Measurements from ENCODE around the gene LYL1.

LYL1 gene

DNA sequence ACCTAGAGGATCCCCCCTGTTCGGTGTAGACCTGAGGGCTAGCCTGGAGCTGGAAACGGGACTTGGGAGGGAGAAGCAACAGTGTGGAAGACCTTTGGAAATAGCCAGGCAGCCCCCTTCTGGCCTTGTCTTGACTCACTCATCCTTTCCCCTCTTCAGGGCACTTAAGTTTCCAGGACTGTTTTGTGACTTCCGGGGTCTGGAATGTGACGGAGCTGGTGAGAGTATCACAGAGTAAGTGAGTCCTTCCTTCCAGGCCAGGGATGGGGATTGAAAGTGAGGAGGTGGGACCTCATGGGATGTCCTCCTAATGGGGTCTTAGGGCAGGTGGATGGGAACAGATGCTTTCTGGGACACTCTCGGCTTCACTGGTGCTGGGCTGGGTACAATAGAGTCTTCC is 29.4 kb downstream of the LYL1 start:
- no peak for DNase-seq (ENCODE audit: low spot score)

GRCh38 chr19:13072188-13072908 is 30.3 kb downstream of the LYL1 start:
- DNase-seq (ENCODE audit: low spot score) = no peak

- no peak for DNase-seq (ENCODE audit: low spot score)
Measured at GRCh38 chr19:13071444-13072187, 31.0 kb downstream of the LYL1 start.

- no peak for DNase-seq (ENCODE audit: low spot score)
Measured at GRCh38 chr19:13070425-13071140, 32.1 kb downstream of the LYL1 start.

DNA sequence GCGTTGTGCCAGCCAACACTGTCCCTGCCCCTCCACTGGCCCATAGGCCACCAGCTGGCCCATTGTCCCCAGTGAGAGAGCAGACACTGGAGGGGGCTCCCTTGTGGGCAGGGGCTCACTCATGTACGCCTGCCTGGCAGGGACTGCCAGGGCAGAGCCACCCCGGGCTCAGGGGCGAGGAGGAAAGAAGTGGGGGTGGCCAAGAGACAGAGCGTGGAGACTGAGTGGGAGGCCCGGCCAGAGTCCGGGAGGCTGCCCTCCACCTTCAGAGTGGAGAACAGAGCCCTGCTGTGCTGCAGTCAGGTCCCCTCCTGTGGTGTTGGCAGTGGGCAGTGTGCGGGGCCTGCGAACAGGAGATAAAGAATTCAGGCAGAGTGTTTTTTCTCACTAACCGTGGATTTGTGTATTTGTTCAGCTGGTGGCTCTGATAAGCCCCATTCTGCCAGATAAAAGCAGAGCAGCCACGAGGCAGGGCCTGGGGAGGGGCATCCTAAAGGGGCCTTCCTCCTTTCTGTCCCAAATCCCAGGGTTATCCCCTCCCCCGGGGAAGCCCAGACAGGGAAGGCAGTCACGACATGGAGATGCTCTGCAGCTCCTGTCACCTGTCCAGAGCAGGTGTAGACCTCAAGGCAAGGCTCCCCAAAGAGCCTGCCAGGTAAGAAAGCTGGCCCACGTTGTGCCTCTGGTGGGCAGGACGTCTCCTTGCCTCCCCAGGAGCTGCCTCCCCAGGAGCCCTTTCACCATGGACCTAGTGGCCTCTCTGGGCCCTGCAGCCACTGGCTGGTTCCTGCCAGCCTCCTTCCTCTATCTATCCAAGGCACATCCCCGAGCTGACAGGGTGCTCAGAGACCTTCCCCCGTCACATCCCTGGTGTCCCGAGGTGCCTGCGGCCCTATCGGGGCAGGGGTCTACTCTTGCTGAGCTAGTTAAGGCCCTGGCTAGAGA is 33.0 kb downstream of the LYL1 start:
- no peak for DNase-seq (ENCODE audit: low spot score)

- no peak for DNase-seq (ENCODE audit: low spot score)
Measured at GRCh38 chr19:13068085-13068846, 34.4 kb downstream of the LYL1 start.

DNA sequence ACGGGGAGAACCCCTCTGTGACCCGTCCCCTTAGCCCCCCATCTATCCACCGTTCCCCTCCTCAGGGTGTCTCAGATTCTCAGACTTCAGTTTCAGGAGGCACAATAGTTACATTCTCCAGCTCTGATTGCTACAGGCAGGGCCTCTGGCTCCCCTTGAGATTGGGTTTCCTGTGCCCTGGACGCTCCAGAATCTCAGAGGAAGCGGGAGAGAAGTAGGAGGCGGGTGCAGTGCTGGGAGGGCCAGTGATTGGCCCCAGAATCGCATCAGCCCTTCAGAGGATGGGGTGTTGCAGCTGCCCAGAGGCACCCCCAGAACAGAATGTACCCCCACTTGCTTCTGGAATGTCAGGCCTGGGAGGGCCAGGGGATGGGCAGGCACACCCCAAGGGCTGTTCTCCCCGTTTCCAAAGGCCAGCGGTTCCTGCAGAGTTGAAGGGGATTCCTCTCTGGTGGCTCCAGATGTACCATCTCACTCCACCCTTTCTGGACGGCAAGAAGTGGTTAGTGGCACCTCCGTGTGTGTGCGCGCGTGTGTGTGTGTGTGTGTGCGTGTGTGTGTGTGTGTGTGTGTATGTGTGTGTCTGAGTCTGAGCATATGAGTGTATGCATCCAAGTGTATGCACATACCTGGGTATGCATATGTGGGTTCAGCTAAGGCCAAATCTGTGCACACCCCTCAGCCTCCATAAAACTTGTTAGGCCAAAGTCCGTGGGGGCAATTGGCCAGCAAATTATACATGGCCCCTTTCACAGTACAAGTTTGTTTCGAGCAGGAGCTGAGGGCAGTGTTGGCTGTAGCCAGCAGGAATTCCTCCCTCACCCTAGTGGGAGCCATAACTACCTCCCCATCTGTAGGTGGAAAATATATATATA is 35.5 kb downstream of the LYL1 start:
- DNase-seq (ENCODE audit: low spot score) = no peak

- DNase-seq (ENCODE audit: low spot score) = no peak
Measured at GRCh38 chr19:13066226-13066625, 36.4 kb downstream of the LYL1 start.

GRCh38 chr19:13064092-13064489 is 38.6 kb downstream of the LYL1 start:
- no peak for DNase-seq (ENCODE audit: low spot score)

DNA sequence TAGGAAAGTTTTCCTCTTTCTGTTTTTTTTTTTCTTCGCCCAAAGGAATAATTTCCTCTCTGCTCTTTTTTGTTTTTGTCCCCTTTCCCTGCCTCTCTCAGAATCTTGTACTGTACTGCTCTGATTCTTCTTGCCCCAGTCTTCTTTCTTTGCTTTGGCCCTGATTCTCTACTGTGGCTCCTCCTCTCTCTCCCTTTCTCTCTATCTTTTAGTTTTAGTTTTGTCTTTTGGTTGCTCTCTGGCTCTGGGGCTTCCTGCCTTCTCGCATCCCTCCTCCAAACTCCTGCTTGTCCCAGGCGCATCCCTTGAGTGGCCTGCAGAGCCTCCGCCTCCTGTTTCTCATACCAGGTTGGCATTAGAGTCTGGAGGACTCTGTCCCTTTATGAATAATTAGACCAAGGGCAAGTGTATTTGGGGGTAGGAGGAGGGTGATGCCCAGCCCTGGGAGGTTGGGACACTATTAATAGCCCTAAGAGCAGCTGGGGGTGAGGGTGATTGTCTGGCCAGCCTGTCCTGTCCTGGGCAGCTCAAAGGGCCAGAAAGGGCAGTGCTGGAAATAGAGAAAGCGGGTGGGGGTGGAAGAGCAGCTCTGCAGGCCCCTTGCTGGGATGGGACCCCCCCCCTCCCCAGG is 39.1 kb downstream of the LYL1 start:
- DNase-seq (ENCODE audit: low spot score) = no peak

DNA sequence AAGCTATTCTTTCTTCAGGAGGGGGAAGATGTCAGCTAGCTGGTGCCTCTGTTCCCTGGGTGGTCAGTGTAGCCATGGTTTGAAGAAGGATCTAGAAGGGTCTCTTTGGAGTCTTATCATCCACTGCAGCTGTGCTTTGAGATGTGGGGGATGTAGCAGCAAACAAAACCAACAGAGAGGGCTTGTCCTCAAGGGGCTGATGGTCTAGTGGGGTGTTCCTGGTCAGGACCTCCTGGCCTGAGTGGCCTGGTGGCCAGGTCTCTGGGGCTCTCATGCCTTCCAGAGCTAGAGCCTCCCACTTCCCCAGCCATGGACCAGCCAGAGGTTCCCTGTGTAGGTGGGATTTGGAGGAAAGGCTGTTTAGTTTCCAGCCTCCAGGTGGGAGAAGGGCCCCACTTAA is 40.3 kb downstream of the LYL1 start:
- no peak for DNase-seq (ENCODE audit: low spot score)

DNA sequence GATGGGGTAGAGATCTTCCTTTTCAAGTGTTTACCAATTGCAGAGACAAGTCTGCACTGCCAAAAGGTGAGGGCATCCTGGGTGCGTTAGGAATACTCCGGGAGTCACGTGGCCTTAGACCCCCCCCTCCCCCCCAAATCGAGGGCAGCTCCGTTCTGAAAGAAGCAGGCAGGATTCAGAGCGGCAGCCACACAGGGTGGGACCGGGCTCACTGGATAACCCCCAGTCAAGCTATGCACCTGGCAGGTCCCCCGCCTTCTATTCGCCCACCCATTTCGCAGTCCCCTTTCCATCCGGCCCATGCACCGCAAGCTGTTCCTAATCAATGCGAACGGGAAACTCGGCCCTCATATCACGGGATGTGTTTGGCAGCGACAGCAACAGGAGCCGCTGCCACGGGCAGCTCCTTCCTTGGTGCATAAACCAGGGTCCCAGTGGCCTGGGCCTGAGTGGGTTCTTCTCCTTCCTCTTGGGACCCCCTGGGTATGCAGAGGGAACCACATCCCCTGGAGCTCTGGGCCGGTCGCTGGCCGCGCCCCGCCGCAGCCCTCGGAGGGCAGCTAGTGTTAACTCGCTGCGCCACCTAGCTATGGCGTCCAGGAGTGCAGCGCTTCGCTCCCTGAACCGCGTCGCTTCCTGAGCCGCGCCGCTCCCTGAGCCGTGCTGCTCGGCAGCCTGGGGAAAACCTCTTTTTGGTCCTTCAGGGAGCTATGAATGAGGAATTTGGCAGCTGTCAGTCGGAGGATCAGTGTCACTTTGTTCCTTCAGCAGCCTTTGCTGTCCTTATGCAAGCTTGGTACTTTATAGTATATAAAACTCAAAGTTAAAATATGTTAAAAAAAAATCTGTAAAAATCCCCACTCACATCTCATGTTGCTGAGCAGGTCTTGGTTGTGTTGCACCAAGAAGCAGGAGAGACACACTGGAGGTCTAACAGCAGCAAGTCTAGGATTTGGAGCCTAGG is 41.4 kb downstream of the LYL1 start:
- DNase-seq (ENCODE audit: low spot score) = peak; percentile 93

- peak; percentile 96 for DNase-seq (ENCODE audit: low spot score)
Measured at GRCh38 chr19:13060233-13060963, 42.3 kb downstream of the LYL1 start.

GRCh38 chr19:13058951-13059660 is 43.6 kb downstream of the LYL1 start:
- DNase-seq (ENCODE audit: low spot score) = no peak

DNA sequence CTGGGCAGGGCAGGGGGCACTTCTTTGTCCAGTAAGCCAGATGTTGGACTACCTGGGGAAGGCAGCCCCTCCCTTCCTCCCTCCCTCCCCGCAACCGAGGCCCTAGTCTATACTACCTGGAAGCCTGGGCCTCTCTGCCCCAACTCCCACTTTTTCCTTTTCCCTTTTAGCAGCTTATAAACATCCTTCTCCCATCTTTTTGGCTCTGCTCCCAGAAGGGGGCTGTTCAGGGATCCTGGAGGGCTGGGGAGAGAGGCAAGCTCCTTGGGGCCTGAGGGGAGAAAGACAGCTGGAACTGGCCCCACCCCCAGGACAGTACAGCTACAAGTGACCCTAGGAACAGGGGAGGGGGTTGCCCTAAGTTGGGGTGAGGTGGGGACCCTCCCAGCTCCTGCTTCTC is 44.9 kb downstream of the LYL1 start:
- DNase-seq (ENCODE audit: low spot score) = no peak

- peak; percentile 56 for DNase-seq (ENCODE audit: low spot score)
Measured at GRCh38 chr19:13057147-13057572, 45.5 kb downstream of the LYL1 start.

DNA sequence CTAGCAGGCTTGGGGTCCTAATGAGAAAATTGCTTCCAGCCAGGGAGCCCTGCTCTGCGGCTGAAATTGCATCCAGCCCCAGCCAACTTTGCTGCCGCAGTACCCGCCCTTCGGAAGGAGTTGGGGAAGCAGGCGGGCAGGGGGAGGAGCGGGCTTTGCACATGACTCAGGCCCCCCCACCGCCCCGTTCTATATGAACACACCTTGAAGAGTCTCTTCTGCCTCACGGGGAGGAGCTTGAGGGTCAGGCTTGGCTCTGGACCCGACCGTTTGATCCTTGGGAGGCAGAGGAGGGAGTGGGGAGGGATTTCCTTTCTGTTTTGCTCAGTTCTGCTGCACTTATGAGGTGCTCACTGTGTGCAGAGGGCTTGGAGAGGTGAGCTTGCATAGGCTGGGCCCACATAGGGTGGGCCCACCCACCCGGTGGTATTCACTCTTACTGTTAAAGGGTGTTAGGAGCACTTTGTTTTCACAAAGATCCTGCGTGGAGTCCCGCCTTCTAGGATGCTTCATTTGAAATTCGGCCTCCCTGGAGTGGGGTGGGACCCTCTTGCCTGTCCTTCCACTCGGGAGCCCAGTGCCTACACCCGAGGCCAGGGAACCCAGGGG is 46.5 kb downstream of the LYL1 start:
- DNase-seq (ENCODE audit: low spot score) = no peak
